Measurements from ENCODE around the gene SNRNP40.

GRCh38 chr1:31273619-31274018 is 23.0 kb downstream of the SNRNP40 start:
- TF ChIP-seq POLR2AphosphoS5 (IDR thresholded peaks at IDR 0.05; ENCODE audit: insufficient read depth in 1 of 2, low read depth in 1 of 2): no peak
- no peak for TF ChIP-seq CTCF (IDR thresholded peaks at IDR 0.05)
- TF ChIP-seq POLR2A (IDR thresholded peaks at IDR 0.05): no peak
